GM10266 (cell line): ENCODE measurements around the gene GLCE.

Experiments
- DNase-seq: peaks from one replicate; pipeline ENCODE4 v3.0.0; 2012; ENCODE audit errors: extremely low spot score
- CTCF ChIP-seq: IDR thresholded peaks from 2 replicates; pipeline ENCODE4 v1.5.1; 2012; ENCODE audit warnings: mild to moderate bottlenecking, low read depth; ENCODE audit not compliant: control insufficient read depth, insufficient read depth; ENCODE audit errors: missing control alignments

Gene GLCE

GRCh38 chr15:69206079-69206478, 45.6 kb downstream of the GLCE start:
- TF ChIP-seq CTCF: no peak
- DNase-seq: no peak

- no peak for DNase-seq
- no peak for TF ChIP-seq CTCF
These were observed 49.2 kb downstream of the GLCE start for GRCh38 chr15:69209661-69210060.

GRCh38 chr15:69210574-69210973, 50.1 kb downstream of the GLCE start:
- TF ChIP-seq CTCF: no peak

GRCh38 chr15:69213786-69214185, 53.4 kb downstream of the GLCE start:
- no peak for DNase-seq
- no peak for TF ChIP-seq CTCF

More at GRCh38 chr15:69210574-69210973, 50.1 kb downstream of the GLCE start:
- no peak for DNase-seq

- no peak for TF ChIP-seq CTCF
- DNase-seq: no peak
These were observed 55.0 kb downstream of the GLCE start for GRCh38 chr15:69215314-69216035.

- no peak for DNase-seq
These were observed 56.9 kb downstream of the GLCE start for GRCh38 chr15:69217381-69217780.

GRCh38 chr15:69219690-69220089, 59.3 kb downstream of the GLCE start:
- no peak for DNase-seq
- no peak for TF ChIP-seq CTCF

More at GRCh38 chr15:69217381-69217780, 56.9 kb downstream of the GLCE start:
- TF ChIP-seq CTCF: no peak
